NCI-H82 treated with DMSO at 0.1 percent for 48 hours (cell line): ENCODE measurements around the gene SUV39H2.
"Not testable (repeated sequence)": the region's sequence is repeated elsewhere in the genome, so short reads cannot be mapped to it uniquely, and the experiment has no call there.

Experiments
- DNase-seq: peaks from one replicate; lab custom pipeline; 2025; ENCODE audit not compliant: unreplicated experiment; lab: John Stamatoyannopoulos, UW

Gene SUV39H2

GRCh38 chr10:14878266-14879123 is at the start of gene SUV39H2:
Gene SUV39H2 (plus strand): TSS chr10:14878866. CDS start chr10:14878889, 23 bp downstream.
- peak; percentile 72 for DNase-seq

- no peak for DNase-seq
Observed at GRCh38 chr10:14833106-14833505, 45.6 kb upstream of the SUV39H2 start.

DNA sequence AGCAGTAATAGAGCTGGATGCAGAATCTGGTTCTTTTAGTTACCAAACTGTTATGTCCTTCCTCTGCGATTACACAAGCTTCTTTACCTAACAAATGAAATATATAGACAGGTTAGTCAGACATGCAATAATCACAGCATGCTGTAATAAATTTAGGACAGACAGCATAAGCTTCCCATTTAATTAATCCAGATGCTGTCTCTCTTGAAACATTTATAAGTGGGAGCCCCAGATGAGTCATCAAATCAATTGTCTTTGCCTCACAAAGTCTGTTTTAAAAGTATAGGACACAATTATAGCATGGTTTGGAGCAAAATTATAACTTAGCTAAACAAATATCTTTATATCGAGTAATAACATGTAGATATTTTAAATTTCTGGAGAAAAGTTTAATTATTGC is 42.5 kb upstream of the SUV39H2 start:
- DNase-seq, result no peak

GRCh38 chr10:14837003-14837756 is 41.5 kb upstream of the SUV39H2 start:
- DNase-seq, result no peak

DNA sequence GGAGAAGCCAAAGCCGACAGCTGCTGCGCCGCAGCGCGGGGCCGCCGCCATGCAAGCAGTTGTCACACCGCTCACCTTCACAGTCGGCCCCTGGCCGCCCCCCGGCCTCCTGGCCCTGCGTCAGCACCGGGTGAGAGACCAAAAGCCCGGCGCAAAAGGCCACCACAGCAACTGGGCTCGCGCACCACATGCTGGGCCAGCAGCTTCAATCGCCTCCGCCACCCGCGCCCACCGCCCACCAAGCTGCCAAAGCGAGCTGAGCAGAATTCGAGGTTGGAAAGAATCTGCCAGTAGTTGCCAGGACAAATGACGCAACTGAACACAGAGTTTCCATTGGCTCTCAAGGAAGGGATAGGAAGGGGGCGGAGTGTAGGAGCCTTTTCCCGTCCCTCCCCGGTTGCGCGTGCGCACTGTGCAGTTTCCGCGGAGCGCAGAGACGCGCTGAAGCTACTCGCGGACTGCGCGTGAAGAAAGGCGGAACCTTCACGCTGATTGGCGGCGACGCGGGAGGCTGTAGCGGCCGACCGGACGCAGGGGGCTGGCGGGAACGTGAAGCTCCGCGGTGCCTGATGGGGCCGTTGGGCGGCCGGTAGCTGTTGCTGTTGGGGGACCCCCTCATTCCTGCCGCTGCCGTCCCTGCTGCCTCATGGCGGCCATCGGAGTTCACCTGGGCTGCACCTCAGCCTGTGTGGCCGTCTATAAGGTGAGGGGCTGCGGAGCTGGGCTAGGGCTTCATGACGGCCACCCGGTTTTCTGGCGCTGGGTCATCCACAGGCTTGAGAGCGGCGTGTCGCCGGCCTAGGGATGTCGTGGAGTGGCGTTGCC is 40.7 kb upstream of the SUV39H2 start, which contains the start of the genes CDNF, HSPA14 and MSANTD7:
CDNF (minus strand) TSS at position 281 of the 825 bp plus-strand sequence; CDS start at position 190, 91 bp downstream.
HSPA14 (plus strand) TSS at position 550 of the 825 bp plus-strand sequence; CDS start at position 647, 97 bp downstream.
MSANTD7 (plus strand) TSS at position 550 of the 825 bp plus-strand sequence. CDS start 3,979 bp downstream, outside the sequence.
- DNase-seq, result peak; percentile 91

GRCh38 chr10:14838582-14839304 is 39.9 kb upstream of the SUV39H2 start:
- DNase-seq, result no peak

GRCh38 chr10:14839305-14839695 is 39.4 kb upstream of the SUV39H2 start:
- DNase-seq, result no peak

DNA sequence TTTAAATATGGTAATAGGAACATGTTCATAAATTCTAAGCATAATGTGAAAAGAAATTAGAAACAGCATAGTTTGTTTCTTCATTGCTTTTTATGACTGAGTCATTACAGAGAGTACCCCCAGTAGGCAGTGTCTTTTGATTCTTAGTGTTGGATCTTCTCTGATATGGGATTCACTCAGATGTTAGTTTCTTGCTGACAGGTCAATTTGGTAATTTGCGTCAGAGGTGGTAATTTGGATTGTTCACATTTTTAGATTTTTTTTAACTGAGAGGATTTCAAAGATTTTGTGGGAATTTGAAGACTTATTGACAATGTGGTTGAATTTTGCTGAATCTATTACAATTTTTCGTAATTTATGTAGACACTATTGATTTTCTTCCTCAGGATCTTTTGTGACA is 38.5 kb upstream of the SUV39H2 start:
- no peak for DNase-seq

- no peak for DNase-seq
Observed at GRCh38 chr10:14843327-14843988, 35.2 kb upstream of the SUV39H2 start.

GRCh38 chr10:14844948-14845347 is 33.7 kb upstream of the SUV39H2 start:
- no peak for DNase-seq

DNA sequence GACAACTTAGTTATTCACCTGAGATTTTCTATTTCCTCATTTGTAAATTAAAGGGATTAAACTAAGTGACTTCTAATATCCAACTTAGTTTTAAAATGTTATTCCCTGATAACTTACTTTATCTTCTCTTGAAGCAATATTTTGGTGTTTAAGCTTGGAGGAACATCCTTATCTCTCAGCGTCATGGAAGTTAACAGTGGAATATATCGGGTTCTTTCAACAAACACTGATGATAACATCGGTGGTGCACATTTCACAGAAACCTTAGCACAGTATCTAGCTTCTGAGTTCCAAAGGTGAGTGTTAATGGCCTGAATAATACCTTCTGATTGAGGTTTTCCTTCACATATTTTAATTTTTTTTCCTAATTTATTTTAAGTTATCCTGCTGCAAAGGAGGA is 26.4 kb upstream of the SUV39H2 start:
- DNase-seq, result no peak

DNA sequence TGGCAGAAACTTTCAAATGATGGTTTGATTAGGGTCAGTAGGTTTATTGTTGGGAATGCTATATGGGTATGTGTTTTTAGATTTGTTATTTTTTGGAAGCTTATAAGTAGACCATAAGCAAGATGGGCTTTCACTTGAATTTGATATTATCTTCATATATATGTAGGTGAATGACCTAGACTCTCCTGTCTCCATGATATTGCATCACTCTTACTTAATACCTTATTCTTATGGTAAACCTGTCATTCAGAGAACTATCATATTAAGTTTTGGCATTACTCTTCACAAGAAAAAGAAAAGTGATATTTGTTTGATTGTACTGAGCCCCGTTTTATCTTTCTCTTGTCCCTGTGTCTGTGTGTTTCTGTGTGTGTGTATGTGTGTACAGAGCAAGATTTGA is 23.2 kb upstream of the SUV39H2 start:
- no peak for DNase-seq

GRCh38 chr10:14858338-14858960 is 20.2 kb upstream of the SUV39H2 start:
- DNase-seq, result peak; percentile 82

DNA sequence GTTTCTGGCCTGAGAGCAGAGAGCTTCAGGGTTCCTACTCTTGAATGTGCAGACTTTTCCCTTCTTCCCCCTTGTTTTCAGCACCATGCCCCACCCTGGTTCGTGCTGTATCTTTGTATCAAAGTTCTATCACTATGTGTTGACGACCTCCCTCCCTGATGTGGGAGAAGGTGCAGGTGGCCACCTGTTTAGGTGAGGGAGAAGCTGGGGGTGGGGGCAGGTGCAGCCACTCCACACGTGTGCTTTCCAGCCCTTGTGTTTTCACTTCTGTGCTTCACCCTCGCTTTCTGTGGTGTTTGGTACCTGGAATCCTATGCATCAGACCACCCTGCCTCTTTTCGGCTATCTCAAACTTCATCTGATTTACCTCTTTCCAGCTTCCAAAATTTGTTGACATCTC is 19.6 kb upstream of the SUV39H2 start:
- no peak for DNase-seq

DNA sequence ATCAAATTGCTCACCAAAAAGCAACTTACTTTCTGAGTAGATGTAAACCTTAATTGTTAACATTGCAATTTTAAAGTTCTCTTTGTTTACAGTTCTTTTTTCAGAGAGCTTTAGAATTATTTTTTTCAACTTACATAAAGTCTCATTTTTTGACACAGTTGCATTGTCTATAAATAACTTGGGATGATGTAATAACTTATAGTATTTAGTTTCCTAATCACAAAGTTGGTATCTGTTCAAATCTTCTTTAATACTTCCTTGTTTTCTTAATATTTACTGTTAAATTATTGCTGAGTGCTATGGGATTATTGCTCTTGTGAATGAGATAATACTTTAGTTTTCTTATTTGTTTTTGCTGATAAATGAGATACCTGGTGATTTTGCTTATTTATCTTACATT is 18.9 kb upstream of the SUV39H2 start:
- no peak for DNase-seq

DNA sequence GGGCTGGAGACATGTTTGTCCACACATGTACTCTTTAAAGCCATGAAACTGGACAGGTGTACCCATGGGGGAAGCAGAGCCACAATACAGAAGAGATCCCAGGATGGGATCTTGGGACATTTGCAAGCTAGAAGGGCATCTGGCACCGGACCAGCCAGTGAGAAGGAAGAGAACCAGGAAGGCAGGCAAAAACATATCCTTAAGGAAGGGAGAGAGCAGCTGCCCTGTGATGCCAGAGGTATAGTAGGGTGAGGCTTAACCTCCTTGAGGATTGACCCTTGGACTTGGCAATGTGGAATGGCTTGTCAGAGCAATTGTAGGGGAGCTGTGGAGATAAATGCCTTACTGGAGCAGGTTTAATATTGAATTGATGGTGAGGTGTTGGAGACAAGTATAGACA is 17.9 kb upstream of the SUV39H2 start:
- DNase-seq, result no peak

GRCh38 chr10:14864466-14864865 is 14.2 kb upstream of the SUV39H2 start:
- not testable (repeated sequence) for DNase-seq

DNA sequence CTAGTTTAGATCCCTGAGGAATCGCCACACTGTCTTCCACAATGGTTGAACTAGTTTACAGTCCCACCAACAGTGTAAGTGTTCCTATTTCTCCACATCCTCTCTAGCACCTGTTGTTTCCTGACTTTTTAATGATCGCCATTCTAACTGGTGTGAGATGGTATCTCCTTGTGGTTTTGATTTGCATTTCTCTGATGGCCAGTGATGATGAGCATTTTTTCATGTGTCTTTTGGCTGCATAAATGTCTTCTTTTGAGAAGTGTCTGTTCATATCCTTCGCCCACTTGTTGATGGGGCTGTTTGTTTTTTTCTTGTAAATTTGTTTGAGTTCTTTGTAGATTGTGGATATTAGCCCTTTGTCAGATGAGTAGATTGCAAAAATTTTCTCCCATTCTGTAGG is 13.8 kb upstream of the SUV39H2 start:
- not testable (repeated sequence) for DNase-seq

GRCh38 chr10:14873090-14873760 is 5.4 kb upstream of the SUV39H2 start:
- no peak for DNase-seq
